Smooth muscle cell (in vitro differentiated cells): ENCODE data around the gene PDZD11. TPM values are rescaled to one million over a fixed set of nuclear protein-coding genes. Genes with fewer than 3 reads are reported as not detected.

ENCODE experiments used
- DNase-seq: peaks from one replicate; lab custom pipeline; 2025; ENCODE audit not compliant: unreplicated experiment; lab: John Stamatoyannopoulos, UW
- H2AFZ ChIP-seq: fragments of 200-600 bp; sonication (generic); 2 replicates; pipeline ENCODE4 v1.6.0; 2016; ENCODE audit warnings: antibody characterized with exemption, low read depth, mild to moderate bottlenecking
- H3F3A ChIP-seq: fragments of 200-600 bp; sonication (generic); 2 replicates; pipeline ENCODE4 v1.6.0; 2017; ENCODE audit warnings: antibody characterized with exemption, low read depth
- H3K27ac ChIP-seq: fragments of 200-600 bp; sonication (generic); 2 replicates; pipeline ENCODE4 v1.5.1; 2016; ENCODE audit warnings: low read depth, mild to moderate bottlenecking
- H3K27me3 ChIP-seq: fragments of 200-600 bp; sonication (generic); 2 replicates; pipeline ENCODE4 v1.6.1; 2016; ENCODE audit warnings: low read depth, mild to moderate bottlenecking
- H3K36me3 ChIP-seq: fragments of 200-600 bp; sonication (generic); 2 replicates; pipeline ENCODE4 v1.5.1; 2016; ENCODE audit warnings: low read depth
- H3K4me1 ChIP-seq: fragments of 200-600 bp; sonication (generic); 2 replicates; pipeline ENCODE4 v1.5.1; 2016; ENCODE audit warnings: low read depth
- H3K4me2 ChIP-seq: fragments of 200-600 bp; sonication (generic); 2 replicates; pipeline ENCODE4 v1.6.0; 2016; ENCODE audit warnings: mild to moderate bottlenecking
- H3K4me3 ChIP-seq: fragments of 200-600 bp; sonication (generic); 2 replicates; pipeline ENCODE4 v1.5.1; 2016; ENCODE audit warnings: mild to moderate bottlenecking
- H3K79me2 ChIP-seq: fragments of 200-600 bp; sonication (generic); 2 replicates; pipeline ENCODE4 v1.6.0; 2016; ENCODE audit warnings: low read depth, mild to moderate bottlenecking
- H3K9ac ChIP-seq: fragments of 200-600 bp; sonication (generic); 2 replicates; pipeline ENCODE4 v1.6.0; 2016; ENCODE audit warnings: low read depth
- H3K9me3 ChIP-seq: fragments of 200-600 bp; sonication (generic); replicated peaks from 2 replicates; pipeline ENCODE4 v1.5.1; 2016; ENCODE audit warnings: low read depth
- H4K20me1 ChIP-seq: fragments of 200-600 bp; sonication (generic); 2 replicates; pipeline ENCODE4 v1.6.0; 2016; ENCODE audit warnings: low read depth
- WGBS: methylation state at CpG from one replicate; pipeline ENCODE4 v1.1.7; 2016; ENCODE audit warnings: low lambda C conversion rate; 5-methylcytosine and 5-hydroxymethylcytosine counted together
- polyA plus RNA-seq: library from polyadenylated mRNA; unstranded; fragments of >200 nt; fragmentation: Nextera tagmentation; extraction: Ambion mirVana; gene quantifications from 2 replicates; pipeline ENCODE4 v1.2.1, GENCODE V29; 2016
- total RNA-seq: library from RNA; depleted of rRNA; stranded (reverse); fragments of >200 nt; gene quantifications from 2 replicates; pipeline ENCODE4 v1.2.3, GENCODE V29; 2014
- TF ChIP-seq, protein P1 (sequence below): fragments of 200-600 bp; sonication (generic); IDR thresholded peaks from 2 replicates; pipeline ENCODE4 v1.5.1; 2017; ENCODE audit warnings: borderline replicate concordance, mild to moderate bottlenecking, antibody characterized with exemption; ENCODE audit not compliant: insufficient read depth, poor library complexity, severe bottlenecking

Gene PDZD11
- total and polyA plus RNA-seq, 2 experiments from 2014 or later, result 63.1 to 69.7 TPM

DNA sequence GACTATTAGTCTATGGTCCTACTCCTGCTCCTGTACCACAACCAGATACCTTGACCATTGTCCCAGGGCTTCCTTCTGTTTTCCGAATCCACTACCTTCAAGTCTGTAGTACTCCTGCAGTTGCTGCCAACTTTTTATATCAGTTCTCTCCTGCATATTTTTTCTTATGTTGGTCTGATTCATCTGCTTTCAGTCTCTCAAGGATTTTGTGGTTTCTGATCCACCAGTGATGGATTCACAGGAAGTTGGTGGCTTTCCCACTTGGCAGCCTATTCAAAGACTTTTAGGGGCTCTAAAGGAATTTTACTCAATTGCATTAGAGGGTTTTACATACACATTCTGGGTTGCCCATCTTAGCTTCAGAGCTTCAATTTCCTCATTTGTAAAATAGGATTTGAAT, 23.8 kb upstream of the PDZD11 start:
- WGBS, result 95% methylated on average over 1 of the region's 1 CpG
- no peak overlapping the region for H2AFZ ChIP-seq
- DNase-seq, result no peak
- no peaks in the 10 kb centered on the region for H4K20me1 ChIP-seq
- no peaks in the 10 kb centered on the region for H3K9me3 ChIP-seq
- H3K27ac ChIP-seq, result no peak overlapping the region
- no peak overlapping the region for H3K4me3 ChIP-seq
- no peaks in the 10 kb centered on the region for H3K79me2 ChIP-seq
- H3K9ac ChIP-seq, result no peak overlapping the region
- H3K4me2 ChIP-seq, result no peak overlapping the region
- no peaks in the 10 kb centered on the region for H3F3A ChIP-seq
- H3K4me1 ChIP-seq, result no peaks in the 10 kb centered on the region
- TF ChIP-seq, protein P1, sequence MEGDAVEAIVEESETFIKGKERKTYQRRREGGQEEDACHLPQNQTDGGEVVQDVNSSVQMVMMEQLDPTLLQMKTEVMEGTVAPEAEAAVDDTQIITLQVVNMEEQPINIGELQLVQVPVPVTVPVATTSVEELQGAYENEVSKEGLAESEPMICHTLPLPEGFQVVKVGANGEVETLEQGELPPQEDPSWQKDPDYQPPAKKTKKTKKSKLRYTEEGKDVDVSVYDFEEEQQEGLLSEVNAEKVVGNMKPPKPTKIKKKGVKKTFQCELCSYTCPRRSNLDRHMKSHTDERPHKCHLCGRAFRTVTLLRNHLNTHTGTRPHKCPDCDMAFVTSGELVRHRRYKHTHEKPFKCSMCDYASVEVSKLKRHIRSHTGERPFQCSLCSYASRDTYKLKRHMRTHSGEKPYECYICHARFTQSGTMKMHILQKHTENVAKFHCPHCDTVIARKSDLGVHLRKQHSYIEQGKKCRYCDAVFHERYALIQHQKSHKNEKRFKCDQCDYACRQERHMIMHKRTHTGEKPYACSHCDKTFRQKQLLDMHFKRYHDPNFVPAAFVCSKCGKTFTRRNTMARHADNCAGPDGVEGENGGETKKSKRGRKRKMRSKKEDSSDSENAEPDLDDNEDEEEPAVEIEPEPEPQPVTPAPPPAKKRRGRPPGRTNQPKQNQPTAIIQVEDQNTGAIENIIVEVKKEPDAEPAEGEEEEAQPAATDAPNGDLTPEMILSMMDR, result no peak
- no peaks in the 10 kb centered on the region for H3K27me3 ChIP-seq
- no peaks in the 10 kb centered on the region for H3K36me3 ChIP-seq

DNA sequence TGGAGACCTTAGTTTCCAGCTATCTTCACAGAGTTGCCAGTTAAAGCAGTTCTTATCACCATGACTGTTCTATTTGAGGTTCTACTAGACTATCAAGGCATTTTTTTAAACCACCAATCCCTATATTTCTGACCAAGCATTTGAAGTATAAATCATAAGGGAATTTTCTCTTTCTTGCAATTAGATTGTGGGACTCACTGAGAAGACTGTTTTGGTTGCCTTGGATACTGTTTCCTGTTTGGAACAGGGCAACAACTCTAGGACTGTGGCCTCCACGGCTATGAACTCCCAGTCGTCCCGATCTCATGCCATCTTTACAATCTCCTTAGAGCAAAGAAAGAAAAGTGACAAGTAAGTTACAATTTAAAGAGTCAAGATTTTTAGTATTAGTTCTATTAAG, 12.0 kb upstream of the PDZD11 start:
- 86% methylated on average over 3 of the region's 3 CpGs for WGBS
- Histone ChIP-seq H3K4me2 (no peak overlapping the region), H3K79me2 (no peaks in the 10 kb centered on the region), H3K4me3 (no peak overlapping the region), H3F3A (no peaks in the 10 kb centered on the region), H3K9ac (no peak overlapping the region), H3K27me3 (no peaks in the 10 kb centered on the region), H2AFZ (no peak overlapping the region), H3K9me3 (no peaks in the 10 kb centered on the region), H3K27ac (no peak overlapping the region), H3K36me3 (no peaks in the 10 kb centered on the region), H4K20me1 (no peaks in the 10 kb centered on the region), H3K4me1 (no peaks in the 10 kb centered on the region)
- no peak for DNase-seq
- TF ChIP-seq, protein P1, result no peak

DNA sequence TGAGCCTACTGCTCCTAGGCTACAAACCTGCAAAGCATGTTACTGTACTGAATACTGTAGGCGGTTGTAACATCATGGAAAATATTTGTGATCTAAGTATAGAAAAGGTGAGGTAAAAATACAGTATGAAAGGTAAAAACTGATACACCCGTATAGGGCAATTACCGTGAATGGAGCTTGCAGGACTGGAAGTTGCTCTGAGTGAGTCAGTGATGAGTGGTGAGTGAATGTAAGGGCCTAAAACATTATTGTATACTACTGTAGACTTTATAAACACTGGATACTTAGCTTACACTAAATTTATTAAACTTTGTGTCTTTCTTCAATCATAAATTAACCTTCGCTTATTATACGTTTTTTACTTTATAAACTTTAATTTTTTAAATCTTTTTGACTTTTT, 3.9 kb upstream of the PDZD11 start:
- peaks cover 4% of the 10 kb centered on the region for H3K4me1 ChIP-seq
- H3K27me3 ChIP-seq, result no peaks in the 10 kb centered on the region
- H3K9ac ChIP-seq, result no peak overlapping the region
- no peaks in the 10 kb centered on the region for H3K9me3 ChIP-seq
- H3K27ac ChIP-seq, result no peak overlapping the region
- 83% methylated on average over 5 of the region's 5 CpGs for WGBS
- peaks cover 18% of the 10 kb centered on the region for H3K79me2 ChIP-seq
- no peak overlapping the region for H3K4me2 ChIP-seq
- DNase-seq, result no peak
- no peak overlapping the region for H2AFZ ChIP-seq
- H3K4me3 ChIP-seq, result no peak overlapping the region
- no peaks in the 10 kb centered on the region for H3F3A ChIP-seq
- no peaks in the 10 kb centered on the region for H3K36me3 ChIP-seq
- no peaks in the 10 kb centered on the region for H4K20me1 ChIP-seq
- TF ChIP-seq, protein P1, result no peak

DNA sequence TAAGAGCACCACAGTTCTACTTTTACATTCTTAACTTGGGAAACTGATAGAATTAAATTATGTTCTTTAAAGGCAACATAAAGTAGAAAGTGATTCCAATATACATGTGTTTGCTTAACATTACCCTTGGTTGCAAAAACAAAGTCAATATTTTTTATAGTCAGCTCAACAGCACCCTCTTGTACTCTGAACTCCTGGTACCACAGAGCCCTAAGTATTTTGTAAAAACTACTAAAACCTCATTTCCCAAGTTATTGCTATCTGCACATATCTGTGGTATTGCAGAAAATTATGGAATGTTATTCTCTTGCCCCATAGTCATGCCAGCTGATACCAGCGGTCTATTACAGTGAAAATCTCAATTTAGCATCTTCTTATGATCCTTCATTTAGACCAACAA, 3.1 kb upstream of the PDZD11 start:
- Histone ChIP-seq H3K9me3 (no peaks in the 10 kb centered on the region), H2AFZ (no peak overlapping the region), H3K27me3 (no peaks in the 10 kb centered on the region), H3K79me2 (peaks cover 18% of the 10 kb centered on the region), H3K27ac (no peak overlapping the region), H3K4me1 (peaks cover 4% of the 10 kb centered on the region), H4K20me1 (no peaks in the 10 kb centered on the region), H3F3A (no peaks in the 10 kb centered on the region), H3K4me3 (no peak overlapping the region), H3K36me3 (no peaks in the 10 kb centered on the region), H3K4me2 (no peak overlapping the region), H3K9ac (no peak overlapping the region)
- no peak for DNase-seq
- TF ChIP-seq, protein P1, result no peak
- WGBS, result 0% methylated on average over 1 of the region's 1 CpG
